ENCODE measurements around the gene GNG12. TPM values are rescaled to one million over a fixed set of nuclear protein-coding genes. Genes with fewer than 3 reads are reported as not detected.

Gene GNG12
- total RNA-seq, 3 donors from 2014 or later = 85.0 to 191 (median 158) TPM

GRCh38 chr1:67711855-67712212 lies 121.4 kb downstream of the GNG12 start:
- Histone ChIP-seq H3K9me3 (no peaks in the 10 kb centered on the region), H3K36me3 (ENCODE audit: low read depth) (no peaks in the 10 kb centered on the region), H3K4me3 (no peak overlapping the region), H3K4me1 (ENCODE audit: low read depth) (peaks cover 57% of the 10 kb centered on the region)
- no peak for TF ChIP-seq CTCF (IDR thresholded peaks at IDR 0.05)
- DNase-seq = no peak
- ATAC-seq = peak; percentile 21
- intact Hi-C loops (cut with DNase I, micrococcal nuclease) = no loop called here

- TF ChIP-seq CTCF (IDR thresholded peaks at IDR 0.05) = no peak
- peaks cover 57% of the 10 kb centered on the region for H3K4me1 ChIP-seq (ENCODE audit: low read depth)
- H3K36me3 ChIP-seq (ENCODE audit: low read depth) = no peaks in the 10 kb centered on the region
- DNase-seq (no peak), ATAC-seq (peak; percentile 59)
- H3K9me3 ChIP-seq = no peaks in the 10 kb centered on the region
- intact Hi-C loops (cut with DNase I, micrococcal nuclease) = no loop called here
- H3K4me3 ChIP-seq = no peak overlapping the region
Observed at GRCh38 chr1:67711158-67711854, 122.0 kb downstream of the GNG12 start.

GRCh38 chr1:67710417-67710816 lies 122.8 kb downstream of the GNG12 start:
- no peak for TF ChIP-seq CTCF (IDR thresholded peaks at IDR 0.05)
- DNase-seq = no peak
- ATAC-seq = no peak
- Histone ChIP-seq H3K9me3 (no peaks in the 10 kb centered on the region), H3K4me3 (no peak overlapping the region), H3K4me1 (ENCODE audit: low read depth) (peaks cover 57% of the 10 kb centered on the region), H3K36me3 (ENCODE audit: low read depth) (no peaks in the 10 kb centered on the region)
- intact Hi-C loops (cut with DNase I, micrococcal nuclease) = no loop called here

GRCh38 chr1:67708606-67709005 lies 124.7 kb downstream of the GNG12 start:
- ATAC-seq (peak; percentile 84), DNase-seq (peak; percentile 57 to 80 (median 68))
- no peak for TF ChIP-seq CTCF (IDR thresholded peaks at IDR 0.05)
- Histone ChIP-seq H3K36me3 (ENCODE audit: low read depth) (no peaks in the 10 kb centered on the region), H3K4me1 (ENCODE audit: low read depth) (peaks cover 46% of the 10 kb centered on the region), H3K4me3 (no peak overlapping the region), H3K9me3 (no peaks in the 10 kb centered on the region)
- intact Hi-C loops (cut with DNase I, micrococcal nuclease) = no loop called here

GRCh38 chr1:67705735-67706453 lies 127.4 kb downstream of the GNG12 start:
- peaks cover 20% of the 10 kb centered on the region for H3K4me1 ChIP-seq (ENCODE audit: low read depth)
- H3K36me3 ChIP-seq (ENCODE audit: low read depth) = no peaks in the 10 kb centered on the region
- ATAC-seq (no peak), DNase-seq (no peak)
- intact Hi-C loops (cut with DNase I, micrococcal nuclease) = no loop called here
- no peak overlapping the region for H3K4me3 ChIP-seq
- H3K9me3 ChIP-seq = no peaks in the 10 kb centered on the region
- no peak for TF ChIP-seq CTCF (IDR thresholded peaks at IDR 0.05)

All from mucosa of descending colon (tissue), 3 donors.